ENCODE measurements around the gene NEUROD4. TPM values are rescaled to one million over a fixed set of nuclear protein-coding genes. Genes with fewer than 3 reads are reported as not detected.

NEUROD4 gene
- total RNA-seq, 4 donors from 2014 or later, result not detected

DNA sequence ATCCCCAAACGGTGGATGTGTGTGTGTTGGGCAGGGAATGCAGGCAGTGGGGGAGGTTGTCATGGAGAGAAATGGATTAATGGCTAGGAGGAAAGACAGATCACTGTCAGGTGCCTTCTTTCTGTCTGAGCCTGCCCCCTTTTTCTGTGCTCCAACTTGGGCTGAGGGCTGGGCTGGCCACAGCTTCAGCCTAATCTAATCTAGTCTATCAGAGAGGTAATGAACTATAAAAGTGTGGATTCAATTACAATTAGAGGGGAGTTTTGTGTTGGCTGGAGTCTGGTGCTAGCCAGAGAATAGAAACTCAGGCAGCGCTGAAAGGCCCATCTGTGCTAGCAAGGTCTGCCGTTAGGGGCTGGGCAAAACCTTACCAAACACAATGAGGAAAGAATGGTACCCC, 41.2 kb downstream of the NEUROD4 start:
- no peak for TF ChIP-seq POLR2A (IDR thresholded peaks at IDR 0.05)
- TF ChIP-seq, protein P1, sequence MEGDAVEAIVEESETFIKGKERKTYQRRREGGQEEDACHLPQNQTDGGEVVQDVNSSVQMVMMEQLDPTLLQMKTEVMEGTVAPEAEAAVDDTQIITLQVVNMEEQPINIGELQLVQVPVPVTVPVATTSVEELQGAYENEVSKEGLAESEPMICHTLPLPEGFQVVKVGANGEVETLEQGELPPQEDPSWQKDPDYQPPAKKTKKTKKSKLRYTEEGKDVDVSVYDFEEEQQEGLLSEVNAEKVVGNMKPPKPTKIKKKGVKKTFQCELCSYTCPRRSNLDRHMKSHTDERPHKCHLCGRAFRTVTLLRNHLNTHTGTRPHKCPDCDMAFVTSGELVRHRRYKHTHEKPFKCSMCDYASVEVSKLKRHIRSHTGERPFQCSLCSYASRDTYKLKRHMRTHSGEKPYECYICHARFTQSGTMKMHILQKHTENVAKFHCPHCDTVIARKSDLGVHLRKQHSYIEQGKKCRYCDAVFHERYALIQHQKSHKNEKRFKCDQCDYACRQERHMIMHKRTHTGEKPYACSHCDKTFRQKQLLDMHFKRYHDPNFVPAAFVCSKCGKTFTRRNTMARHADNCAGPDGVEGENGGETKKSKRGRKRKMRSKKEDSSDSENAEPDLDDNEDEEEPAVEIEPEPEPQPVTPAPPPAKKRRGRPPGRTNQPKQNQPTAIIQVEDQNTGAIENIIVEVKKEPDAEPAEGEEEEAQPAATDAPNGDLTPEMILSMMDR (IDR thresholded peaks at IDR 0.05), result no peak
- DNase-seq, result no peak
- WGBS, 2 donors, result 53 to 54% methylated on average over 3 of the region's 3 CpGs
- no peaks in the 10 kb centered on the region for H3K36me3 ChIP-seq
- peaks cover 0 to 27% (median 0%) of the 10 kb centered on the region in 4 donors for H3K27me3 ChIP-seq
- intact Hi-C loops (cut with DNase I), result no loop called here
- H3K27ac ChIP-seq, result no peak overlapping the region
- no peaks in the 10 kb centered on the region for H3K9me3 ChIP-seq
- no peak overlapping the region for H3K4me3 ChIP-seq
- no peaks in the 10 kb centered on the region for H3K4me1 ChIP-seq

DNA sequence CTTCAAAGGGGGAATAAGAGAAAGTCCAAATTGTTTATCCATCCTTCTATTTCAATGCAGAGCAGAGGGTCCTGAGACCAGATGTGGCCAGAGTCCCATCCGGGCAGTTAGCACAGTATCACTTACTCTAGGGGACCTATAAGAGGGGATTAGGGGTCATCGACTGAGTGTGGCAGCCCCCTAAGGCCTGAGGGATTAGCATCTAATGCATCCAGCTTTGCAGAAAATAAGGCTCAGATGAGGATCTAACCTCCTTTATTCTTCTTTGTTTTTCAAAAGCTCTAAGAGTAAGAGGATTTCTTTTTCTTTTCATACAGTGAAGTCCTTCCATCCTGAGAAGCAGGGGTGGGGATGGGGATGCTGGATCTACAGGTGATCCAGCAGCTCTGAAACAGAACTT, 43.5 kb downstream of the NEUROD4 start:
- H3K27ac ChIP-seq, result no peak overlapping the region
- no peaks in the 10 kb centered on the region for H3K9me3 ChIP-seq
- H3K36me3 ChIP-seq, result no peaks in the 10 kb centered on the region
- no peak for TF ChIP-seq POLR2A (IDR thresholded peaks at IDR 0.05)
- TF ChIP-seq, protein P1 (IDR thresholded peaks at IDR 0.05), result no peak
- no peaks in the 10 kb centered on the region for H3K4me1 ChIP-seq
- H3K4me3 ChIP-seq, result no peak overlapping the region
- intact Hi-C loops (cut with DNase I), result no loop called here
- H3K27me3 ChIP-seq, result peaks cover 0 to 46% (median 0%) of the 10 kb centered on the region in 4 donors
- no peak for DNase-seq
- WGBS, 2 donors, result 57 to 81% methylated on average over 2 of the region's 2 CpGs

DNA sequence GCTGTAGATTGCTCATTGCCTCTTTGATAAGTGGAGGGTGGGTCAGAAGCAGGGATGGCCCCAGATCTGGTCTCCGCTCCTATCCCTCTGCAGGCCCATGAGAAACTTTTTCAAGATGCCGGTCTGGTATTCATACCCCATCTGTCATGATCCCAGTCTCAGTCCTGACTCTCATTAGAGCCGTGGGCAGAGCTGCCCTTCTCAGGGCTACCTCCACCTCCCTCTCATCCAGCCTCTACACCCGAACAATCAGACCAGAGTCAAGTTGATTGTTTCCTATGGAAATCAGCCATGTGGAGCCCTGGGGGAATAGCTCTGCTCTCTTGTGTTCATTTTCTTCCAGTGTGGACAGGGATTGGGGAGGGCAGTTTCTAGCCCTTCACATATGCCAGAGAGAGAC, 45.8 kb downstream of the NEUROD4 start:
- WGBS, 2 donors, result 58 to 83% methylated on average over 3 to 4 of the region's 4 CpGs
- DNase-seq, result no peak
- Histone ChIP-seq H3K9me3 (no peaks in the 10 kb centered on the region), H3K27ac (no peak overlapping the region), H3K27me3 (peaks cover 0 to 38% (median 0%) of the 10 kb centered on the region in 4 donors), H3K4me1 (no peaks in the 10 kb centered on the region), H3K4me3 (no peak overlapping the region), H3K36me3 (no peaks in the 10 kb centered on the region)
- TF ChIP-seq, protein P1 (IDR thresholded peaks at IDR 0.05), result no peak
- intact Hi-C loops (cut with DNase I), result no loop called here

DNA sequence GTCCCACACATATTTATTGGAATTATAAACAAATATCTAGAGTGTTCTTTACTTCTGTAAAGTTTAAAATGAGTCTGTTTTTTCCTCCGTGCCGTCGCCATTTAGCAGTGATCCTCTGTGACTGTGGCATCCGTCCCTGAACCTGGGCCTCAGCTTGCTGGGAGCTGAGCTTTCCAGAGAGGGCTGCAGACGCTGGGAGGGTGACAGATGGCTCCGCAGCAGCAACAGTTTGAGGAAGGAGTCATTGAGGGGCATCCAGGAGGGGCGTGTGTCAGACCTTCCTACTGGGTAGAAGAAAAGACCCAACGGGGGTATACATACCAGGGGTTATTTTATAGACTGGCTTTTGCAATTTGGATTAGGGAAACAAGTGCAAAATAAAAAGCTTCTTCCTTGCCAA, 47.9 kb downstream of the NEUROD4 start:
- intact Hi-C loops (cut with DNase I), result no loop called here
- 64 to 71% methylated on average over 5 to 8 of the region's 8 CpGs for WGBS, 2 donors

DNA sequence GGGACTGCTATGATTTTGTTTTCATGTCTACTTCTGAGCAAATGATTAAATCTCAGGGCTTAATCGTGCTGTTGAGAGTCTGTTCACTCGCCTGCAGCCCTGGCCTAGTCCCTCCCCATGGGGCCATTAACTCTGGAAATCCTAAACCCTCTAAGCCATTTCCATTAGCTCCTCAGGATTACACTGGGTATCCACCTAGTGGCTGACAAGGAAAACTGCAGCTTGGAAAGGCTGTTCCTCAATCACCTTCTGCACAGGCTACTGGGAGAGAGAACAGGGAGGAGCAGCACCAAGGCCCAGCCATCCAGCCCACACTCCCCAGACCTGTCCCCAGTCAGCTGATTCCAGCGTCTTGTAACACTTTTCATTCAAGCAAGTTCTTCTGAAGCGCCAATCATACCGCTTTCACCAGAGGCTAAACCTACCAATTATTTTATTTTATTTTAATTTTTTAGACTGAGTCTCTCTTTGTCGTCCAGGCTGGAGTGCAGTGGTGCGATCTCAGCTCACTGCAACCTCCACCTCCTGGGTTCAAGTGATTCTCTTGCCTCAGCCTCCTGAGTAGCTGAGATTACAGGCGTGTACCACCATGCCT, 48.7 kb downstream of the NEUROD4 start:
- Histone ChIP-seq H3K4me1 (no peaks in the 10 kb centered on the region), H3K27me3 (peaks cover 0 to 28% (median 0%) of the 10 kb centered on the region in 4 donors), H3K4me3 (no peak overlapping the region), H3K9me3 (no peaks in the 10 kb centered on the region), H3K27ac (no peak overlapping the region), H3K36me3 (no peaks in the 10 kb centered on the region)
- DNase-seq, result no peak
- intact Hi-C loops (cut with DNase I), result no loop called here
- no peak for TF ChIP-seq POLR2A (IDR thresholded peaks at IDR 0.05)
- TF ChIP-seq, protein P1 (IDR thresholded peaks at IDR 0.05), result peak; percentile 27 to 68 (median 52)
- 54 to 59% methylated on average over 7 to 8 of the region's 8 CpGs for WGBS, 2 donors

More for the DNA sequence above, 47.9 kb downstream of the NEUROD4 start:
- Histone ChIP-seq H3K9me3 (no peaks in the 10 kb centered on the region), H3K4me1 (no peaks in the 10 kb centered on the region), H3K27ac (no peak overlapping the region), H3K36me3 (no peaks in the 10 kb centered on the region), H3K4me3 (no peak overlapping the region), H3K27me3 (peaks cover 0 to 36% (median 0%) of the 10 kb centered on the region in 4 donors)
- DNase-seq, result no peak
- TF ChIP-seq POLR2A (IDR thresholded peaks at IDR 0.05), result no peak
- TF ChIP-seq, protein P1 (IDR thresholded peaks at IDR 0.05), result no peak

Measured in esophagus squamous epithelium (tissue), 5 donors.